PC-9 (cell line): ENCODE data around the gene AADAT.

Experiments
- EZH2 ChIP-seq: fragments of 200-600 bp; sonication (generic); IDR thresholded peaks from 2 replicates; pipeline ENCODE4 v1.8.0; 2017; ENCODE audit warnings: antibody characterized with exemption, low read depth
- TF ChIP-seq, protein P1 (sequence below): fragments of 200-600 bp; sonication (generic); conservative IDR thresholded peaks from 2 replicates; pipeline ENCODE4 v1.6.1; 2017; ENCODE audit warnings: mixed run types, antibody characterized with exemption, mild to moderate bottlenecking, moderate library complexity

DNA sequence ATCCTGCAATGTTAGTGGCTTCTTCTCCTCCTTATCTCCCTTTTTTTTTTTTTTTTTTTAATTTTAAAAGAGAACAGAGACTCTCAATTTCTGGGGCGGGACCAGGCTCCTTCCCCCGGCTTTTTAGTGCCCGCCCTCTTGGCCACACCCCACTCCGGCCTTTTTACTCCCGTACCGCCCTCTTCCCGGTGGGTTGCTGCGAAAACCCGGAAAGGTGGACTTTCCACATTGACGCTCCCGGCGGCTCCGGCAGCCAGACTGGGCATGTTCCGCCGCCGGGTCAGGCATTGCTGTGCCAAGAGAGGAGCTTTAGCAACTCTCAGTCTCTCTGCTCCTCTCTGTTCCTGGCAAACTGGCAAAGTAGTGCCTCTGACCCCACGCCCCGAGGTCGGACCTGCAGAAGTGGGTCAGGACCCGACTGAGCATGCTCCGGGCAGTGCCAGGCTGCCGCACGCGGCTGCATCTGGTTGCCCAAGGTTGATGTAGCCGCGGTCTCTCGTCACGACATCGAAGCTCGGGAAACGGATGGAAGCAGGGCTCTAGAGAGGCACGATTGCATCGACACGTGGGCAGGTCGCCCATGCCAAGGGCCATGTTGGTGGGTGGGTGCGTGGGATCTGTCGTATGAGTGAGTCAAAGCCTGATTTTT is 62.5 kb downstream of the AADAT start:
- TF ChIP-seq, protein P1, sequence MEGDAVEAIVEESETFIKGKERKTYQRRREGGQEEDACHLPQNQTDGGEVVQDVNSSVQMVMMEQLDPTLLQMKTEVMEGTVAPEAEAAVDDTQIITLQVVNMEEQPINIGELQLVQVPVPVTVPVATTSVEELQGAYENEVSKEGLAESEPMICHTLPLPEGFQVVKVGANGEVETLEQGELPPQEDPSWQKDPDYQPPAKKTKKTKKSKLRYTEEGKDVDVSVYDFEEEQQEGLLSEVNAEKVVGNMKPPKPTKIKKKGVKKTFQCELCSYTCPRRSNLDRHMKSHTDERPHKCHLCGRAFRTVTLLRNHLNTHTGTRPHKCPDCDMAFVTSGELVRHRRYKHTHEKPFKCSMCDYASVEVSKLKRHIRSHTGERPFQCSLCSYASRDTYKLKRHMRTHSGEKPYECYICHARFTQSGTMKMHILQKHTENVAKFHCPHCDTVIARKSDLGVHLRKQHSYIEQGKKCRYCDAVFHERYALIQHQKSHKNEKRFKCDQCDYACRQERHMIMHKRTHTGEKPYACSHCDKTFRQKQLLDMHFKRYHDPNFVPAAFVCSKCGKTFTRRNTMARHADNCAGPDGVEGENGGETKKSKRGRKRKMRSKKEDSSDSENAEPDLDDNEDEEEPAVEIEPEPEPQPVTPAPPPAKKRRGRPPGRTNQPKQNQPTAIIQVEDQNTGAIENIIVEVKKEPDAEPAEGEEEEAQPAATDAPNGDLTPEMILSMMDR, result no peak
- TF ChIP-seq EZH2, result no peak
